ENCODE results near the gene KRTAP10-7.

- TF ChIP-seq CTCF (conservative IDR thresholded peaks at IDR 0.05; ENCODE audit: low read depth in 2 of 2) (no peak), JUNB (IDR thresholded peaks at IDR 0.05; ENCODE audit: unreplicated experiment) (no peak), EZH2phosphoT487 (IDR thresholded peaks at IDR 0.05; ENCODE audit: unreplicated experiment) (no peak), EZH2 (IDR thresholded peaks at IDR 0.05; ENCODE audit: low read depth, unreplicated experiment) (no peak), ETS1 (IDR thresholded peaks at IDR 0.05) (no peak), NANOG (IDR thresholded peaks at IDR 0.05; ENCODE audit: borderline replicate concordance) (no peak), REST (IDR thresholded peaks at IDR 0.05; ENCODE audit: unreplicated experiment) (no peak), ZNF114 (CRISPR knock-in tag; IDR thresholded peaks at IDR 0.05) (no peak), CREB1 (CRISPR knock-in tag; IDR thresholded peaks at IDR 0.05; ENCODE audit: low read depth) (no peak)
Measured at GRCh38 chr21:44568261-44568660, 32.1 kb upstream of the KRTAP10-7 start.
